ENCODE results near the gene RALGPS2.

GRCh38 chr1:178688244-178688643 is 36.8 kb upstream of the RALGPS2 start:
- TF ChIP-seq EZH2phosphoT487 (IDR thresholded peaks at IDR 0.05; ENCODE audit: borderline replicate concordance, low read length) (no peak), CTCF (conservative IDR thresholded peaks at IDR 0.05; ENCODE audit: low read depth, low read length) (no peak), EZH2 (IDR thresholded peaks at IDR 0.05; ENCODE audit: low read length, unreplicated experiment) (no peak)

All from PC-3 (cell line).